HL-60 (cell line): ENCODE measurements around the gene WAC.

Source experiments
- DNase-seq, 2 experiments: peaks; one replicate each; pipeline ENCODE4 v3.0.0-alpha.2; 2010 to 2020; ENCODE audit warnings: low read depth in 1 of 2, low spot score in 1 of 2
- H3K27ac ChIP-seq: fragments of 250-450 bp; sonication (Bioruptor Pico); replicated peaks from 2 replicates; pipeline ENCODE4 v1.5.1; 2020; ENCODE audit warnings: mild to moderate bottlenecking, moderate library complexity
- H3K27me3 ChIP-seq: fragments of 250-450 bp; sonication (Bioruptor Pico); 2 replicates; pipeline ENCODE4 v1.5.1; 2021; ENCODE audit warnings: mild to moderate bottlenecking, moderate library complexity; ENCODE audit not compliant: insufficient read depth, poor library complexity, severe bottlenecking
- H3K4me3 ChIP-seq: replicated peaks from 2 replicates; pipeline ENCODE4 v1.5.1; 2011; ENCODE audit warnings: mild to moderate bottlenecking, control low read depth, low read length; ENCODE audit not compliant: insufficient read depth
- CTCF ChIP-seq: IDR thresholded peaks from one replicate; pipeline ENCODE4 v1.5.1; 2011; ENCODE audit warnings: low read length, control low read depth, inconsistent platforms; ENCODE audit not compliant: insufficient read depth
- GABPA ChIP-seq: IDR thresholded peaks from 2 replicates; pipeline ENCODE4 v1.6.1; 2012; ENCODE audit warnings: low read depth
- POLR2AphosphoS5 ChIP-seq: IDR thresholded peaks from 2 replicates; pipeline ENCODE4 v1.6.1; 2012; ENCODE audit warnings: low read depth
- REST ChIP-seq: IDR thresholded peaks from 2 replicates; pipeline ENCODE4 v1.6.1; 2012; ENCODE audit warnings: low read depth; ENCODE audit not compliant: insufficient replicate concordance
- SPI1 ChIP-seq: IDR thresholded peaks from 2 replicates; pipeline ENCODE4 v1.6.1; 2012; ENCODE audit warnings: low read depth, mild to moderate bottlenecking, borderline replicate concordance

WAC gene

DNA sequence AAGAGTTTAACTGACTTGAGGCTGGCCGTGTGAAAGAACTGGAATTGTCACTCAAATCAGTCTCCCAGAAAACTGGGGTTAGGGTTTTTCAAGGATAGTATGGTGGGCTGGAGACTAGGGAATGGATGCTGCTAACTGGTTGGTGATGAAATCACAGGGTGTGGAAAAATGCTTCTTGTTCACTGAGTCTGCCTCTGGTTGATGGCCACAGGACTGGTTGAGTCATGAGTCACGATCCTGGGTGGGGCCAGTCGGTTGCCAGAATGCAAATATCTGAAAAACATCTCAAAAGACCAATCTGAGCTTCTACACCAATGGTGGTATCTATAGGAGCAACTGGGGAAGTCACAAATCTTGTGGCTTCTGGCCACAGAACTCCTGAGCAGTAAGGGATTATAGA lies 128.1 kb downstream of the WAC start:
- H3K4me3 ChIP-seq, result no peak overlapping the region
- H3K27ac ChIP-seq, result no peak overlapping the region
- H3K27me3 ChIP-seq, result no peaks in the 10 kb centered on the region
- no peak for DNase-seq
- no peak for TF ChIP-seq SPI1
- no peak for TF ChIP-seq POLR2AphosphoS5
- no peak for TF ChIP-seq GABPA
- no peak for TF ChIP-seq CTCF
- no peak for TF ChIP-seq REST

- peak in 1 of 2 experiments; percentile 74 for DNase-seq
- H3K4me3 ChIP-seq, result no peak overlapping the region
- H3K27ac ChIP-seq, result no peak overlapping the region
- TF ChIP-seq REST, result no peak
- peak; percentile 87 for TF ChIP-seq CTCF
- no peak for TF ChIP-seq SPI1
- no peak for TF ChIP-seq POLR2AphosphoS5
- peaks cover 6% of the 10 kb centered on the region for H3K27me3 ChIP-seq
These were observed 130.9 kb downstream of the WAC start for GRCh38 chr10:28663576-28664368.

- TF ChIP-seq SPI1, result no peak
- TF ChIP-seq GABPA, result no peak
- TF ChIP-seq CTCF, result no peak
- TF ChIP-seq REST, result no peak
- no peak for TF ChIP-seq POLR2AphosphoS5
- peaks cover 11% of the 10 kb centered on the region for H3K27me3 ChIP-seq
- H3K4me3 ChIP-seq, result no peak overlapping the region
- no peak overlapping the region for H3K27ac ChIP-seq
- DNase-seq, result no peak
These were observed 131.4 kb downstream of the WAC start for GRCh38 chr10:28664369-28664740.
